Uterus (tissue), 2 donors: Measurements from ENCODE around the gene CCDC102B.

Experiments used
- POLR2A ChIP-seq, 2 donors: fragments of 450-650 bp; IDR thresholded peaks; one replicate each; pipeline ENCODE4 v1.6.1; 2016; ENCODE audit warnings: antibody characterized with exemption in 2 of 2, mild to moderate bottlenecking in 1 of 2, moderate library complexity in 1 of 2
- TF ChIP-seq, protein P1 (sequence below), 4 experiments: fragments of 200-600 bp in 2 of 4; fragments of 450-650 bp in 2 of 4; sonication (generic) in 2 of 4; IDR thresholded peaks; one replicate each; pipeline ENCODE4 v1.5.1; 2016 to 2019; ENCODE audit warnings: antibody characterized with exemption in 4 of 4, mild to moderate bottlenecking in 2 of 4, moderate library complexity in 1 of 4

DNA sequence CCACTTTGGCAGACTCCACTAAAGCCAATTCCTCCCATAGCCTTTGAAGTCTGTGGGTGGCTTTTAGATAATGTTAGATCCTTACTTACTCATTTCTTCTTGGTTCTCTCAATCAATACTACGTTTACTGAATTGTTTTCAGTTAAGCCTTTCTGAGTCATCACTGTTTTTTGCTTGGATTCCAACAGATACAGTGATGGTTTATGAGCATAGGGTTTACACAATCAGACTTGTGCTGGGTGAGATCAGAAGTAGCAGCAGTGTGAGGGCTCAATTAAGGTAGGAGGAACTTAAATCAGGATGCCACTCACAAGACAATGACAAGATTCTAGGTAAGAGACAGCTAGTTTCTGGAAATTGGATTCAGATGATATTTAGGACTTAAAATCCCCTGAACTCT is 305.1 kb downstream of the CCDC102B start:
- TF ChIP-seq, protein P1, sequence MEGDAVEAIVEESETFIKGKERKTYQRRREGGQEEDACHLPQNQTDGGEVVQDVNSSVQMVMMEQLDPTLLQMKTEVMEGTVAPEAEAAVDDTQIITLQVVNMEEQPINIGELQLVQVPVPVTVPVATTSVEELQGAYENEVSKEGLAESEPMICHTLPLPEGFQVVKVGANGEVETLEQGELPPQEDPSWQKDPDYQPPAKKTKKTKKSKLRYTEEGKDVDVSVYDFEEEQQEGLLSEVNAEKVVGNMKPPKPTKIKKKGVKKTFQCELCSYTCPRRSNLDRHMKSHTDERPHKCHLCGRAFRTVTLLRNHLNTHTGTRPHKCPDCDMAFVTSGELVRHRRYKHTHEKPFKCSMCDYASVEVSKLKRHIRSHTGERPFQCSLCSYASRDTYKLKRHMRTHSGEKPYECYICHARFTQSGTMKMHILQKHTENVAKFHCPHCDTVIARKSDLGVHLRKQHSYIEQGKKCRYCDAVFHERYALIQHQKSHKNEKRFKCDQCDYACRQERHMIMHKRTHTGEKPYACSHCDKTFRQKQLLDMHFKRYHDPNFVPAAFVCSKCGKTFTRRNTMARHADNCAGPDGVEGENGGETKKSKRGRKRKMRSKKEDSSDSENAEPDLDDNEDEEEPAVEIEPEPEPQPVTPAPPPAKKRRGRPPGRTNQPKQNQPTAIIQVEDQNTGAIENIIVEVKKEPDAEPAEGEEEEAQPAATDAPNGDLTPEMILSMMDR (IDR thresholded peaks at IDR 0.05): no peak
- no peak for TF ChIP-seq POLR2A (IDR thresholded peaks at IDR 0.05)
